SH-SY5Y (cell line): ENCODE measurements around the gene SIAE.

Experiments used
- GATA2 ChIP-seq: IDR thresholded peaks from 2 replicates; pipeline ENCODE4 v1.6.1; 2011; ENCODE audit warnings: mild to moderate bottlenecking, low read depth, low read length
- GATA3 ChIP-seq: IDR thresholded peaks from 2 replicates; pipeline ENCODE4 v1.6.1; 2011; ENCODE audit warnings: low read depth, mild to moderate bottlenecking, low read length, moderate library complexity

DNA sequence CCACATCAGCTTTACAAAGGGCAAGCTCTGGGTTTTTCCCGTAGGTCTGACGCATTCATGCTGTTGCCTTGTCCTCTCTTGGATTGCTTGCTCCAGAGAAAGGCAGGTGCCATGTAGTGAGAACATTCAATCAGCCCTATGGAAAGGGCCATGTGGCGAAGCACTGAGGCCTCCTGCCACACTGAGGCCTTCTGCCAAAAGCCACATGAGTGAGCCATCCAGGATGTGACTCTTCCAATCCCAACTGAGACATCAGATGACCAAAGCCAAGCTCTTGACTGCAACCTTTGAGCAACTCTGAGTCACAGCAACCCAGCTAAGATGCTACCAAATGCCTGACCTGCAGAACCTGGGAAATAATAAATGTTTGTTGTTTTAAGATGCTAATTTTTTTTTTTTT is 71.3 kb downstream of the SIAE start:
- TF ChIP-seq GATA2 (no peak), GATA3 (no peak)
